Muscle layer of colon (tissue), 2 donors: ENCODE data around the gene HS6ST1.
"Not testable (repeated sequence)": the region's sequence is repeated elsewhere in the genome, so short reads cannot be mapped to it uniquely, and the experiment has no call there.

Experiments
- H3K27ac ChIP-seq: one replicate; pipeline ENCODE4 v1.7.0; 2013; ENCODE audit warnings: low read depth, mild to moderate bottlenecking, low read length, moderate library complexity
- H3K27me3 ChIP-seq, 2 donors: one replicate each; pipeline ENCODE4 v1.7.0; 2013; ENCODE audit warnings: low read length in 2 of 2, mild to moderate bottlenecking in 2 of 2; ENCODE audit not compliant: insufficient read depth in 2 of 2, control insufficient read depth in 1 of 2
- H3K36me3 ChIP-seq: one replicate; pipeline ENCODE4 v1.7.0; 2013; ENCODE audit warnings: mild to moderate bottlenecking, low read length; ENCODE audit not compliant: insufficient read depth
- H3K4me1 ChIP-seq: one replicate; pipeline ENCODE4 v1.7.0; 2013; ENCODE audit warnings: mild to moderate bottlenecking, low read length; ENCODE audit not compliant: insufficient read depth
- H3K4me3 ChIP-seq, 2 donors: one replicate each; pipeline ENCODE4 v1.7.0; 2013; ENCODE audit warnings: low read length in 2 of 2, low read depth in 1 of 2, mild to moderate bottlenecking in 1 of 2, moderate library complexity in 1 of 2
- H3K9ac ChIP-seq: one replicate; pipeline ENCODE4 v1.7.0; 2013; ENCODE audit warnings: low read length
- H3K9me3 ChIP-seq: one replicate; pipeline ENCODE4 v1.7.0; 2013; ENCODE audit warnings: mild to moderate bottlenecking, low read length
- donor health status: abdominal sarcoma.
- donor health status: Adenocarcinoma of cecum.

HS6ST1 gene

DNA sequence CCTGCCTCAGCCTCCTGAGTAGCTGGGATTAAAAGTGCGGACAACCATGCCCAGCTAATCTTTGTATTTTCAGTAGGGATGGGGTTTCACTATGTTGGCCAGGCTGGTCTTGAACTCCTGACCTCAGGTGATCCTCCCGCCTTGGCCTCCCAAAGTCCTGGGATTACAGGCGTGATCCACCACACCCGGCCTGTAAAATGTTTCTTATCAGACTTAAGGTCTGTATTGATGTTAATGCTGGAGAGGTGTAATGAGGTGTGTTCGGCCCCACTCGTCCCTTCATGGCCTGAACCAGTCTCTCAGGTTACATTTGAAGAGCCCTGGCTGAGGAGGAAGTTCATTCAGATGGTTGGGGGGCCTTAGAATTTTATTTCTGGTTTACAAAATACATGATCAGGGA, 66.6 kb downstream of the HS6ST1 start:
- not testable (repeated sequence) for H3K4me1 ChIP-seq, H3K9ac ChIP-seq, H3K27me3 ChIP-seq, H3K9me3 ChIP-seq, H3K36me3 ChIP-seq, H3K27ac ChIP-seq, H3K4me3 ChIP-seq

GRCh38 chr2:128250229-128251025, 68.2 kb downstream of the HS6ST1 start:
- no peaks in the 10 kb centered on the region for H3K36me3 ChIP-seq

DNA sequence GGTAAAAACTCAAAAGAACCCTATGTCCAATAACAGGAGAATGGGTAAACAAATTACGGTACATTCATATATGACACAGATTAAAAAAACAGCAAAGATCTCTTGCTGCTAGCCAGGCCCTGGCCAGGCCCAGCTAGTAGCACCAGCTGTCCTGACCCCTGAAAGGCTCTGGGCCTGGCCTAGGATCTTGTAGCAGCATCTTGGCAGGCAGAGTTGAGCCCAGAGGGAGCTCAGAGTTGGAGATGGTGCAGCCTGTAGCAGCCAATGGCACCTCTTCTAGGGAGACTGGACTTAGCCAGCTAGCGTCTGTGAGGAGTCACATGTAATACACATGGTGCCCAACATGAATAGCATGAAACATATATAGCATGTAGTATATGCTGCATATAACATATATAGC, 69.1 kb downstream of the HS6ST1 start:
- H3K9me3 ChIP-seq = no peaks in the 10 kb centered on the region
- no peak overlapping the region for H3K27ac ChIP-seq

More at GRCh38 chr2:128250229-128251025, 68.2 kb downstream of the HS6ST1 start:
- Histone ChIP-seq H3K9ac (no peak overlapping the region), H3K4me1 (no peaks in the 10 kb centered on the region), H3K27ac (no peak overlapping the region), H3K27me3 (no peaks in the 10 kb centered on the region), H3K4me3 (no peak overlapping the region), H3K9me3 (no peaks in the 10 kb centered on the region)

DNA sequence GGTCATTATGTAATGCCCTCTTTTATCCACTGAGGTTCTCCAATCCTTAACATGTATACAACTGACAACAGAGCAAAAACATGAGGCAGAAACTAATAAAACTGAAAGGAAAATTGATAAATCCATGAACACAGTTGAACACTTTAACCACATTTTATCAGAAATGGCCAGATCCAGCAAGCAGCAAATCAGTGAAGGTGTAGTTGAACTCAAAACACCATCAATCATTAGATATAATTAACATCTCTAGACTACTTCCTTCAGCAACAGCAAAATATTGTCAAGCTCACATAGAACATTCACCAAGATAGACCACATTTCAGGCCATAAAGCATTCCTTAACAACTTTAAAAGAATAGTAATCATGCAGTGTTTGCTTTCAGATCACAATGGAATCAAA, 72.9 kb downstream of the HS6ST1 start:
- Histone ChIP-seq H3K27ac (no peak overlapping the region), H3K4me3 (no peak overlapping the region)

More for the DNA sequence above, 69.1 kb downstream of the HS6ST1 start:
- Histone ChIP-seq H3K9ac (no peak overlapping the region), H3K4me1 (no peaks in the 10 kb centered on the region), H3K27me3 (no peaks in the 10 kb centered on the region), H3K4me3 (no peak overlapping the region), H3K36me3 (no peaks in the 10 kb centered on the region)

GRCh38 chr2:128241896-128242295, 76.8 kb downstream of the HS6ST1 start:
- Histone ChIP-seq H3K9ac (no peak overlapping the region), H3K27ac (no peak overlapping the region), H3K27me3 (no peaks in the 10 kb centered on the region), H3K9me3 (no peaks in the 10 kb centered on the region), H3K4me3 (no peak overlapping the region), H3K36me3 (no peaks in the 10 kb centered on the region), H3K4me1 (peaks cover 7% of the 10 kb centered on the region)

More for the DNA sequence above, 72.9 kb downstream of the HS6ST1 start:
- H3K36me3 ChIP-seq = no peaks in the 10 kb centered on the region
- H3K27me3 ChIP-seq = no peaks in the 10 kb centered on the region
- H3K9me3 ChIP-seq = no peaks in the 10 kb centered on the region
- no peaks in the 10 kb centered on the region for H3K4me1 ChIP-seq
- H3K9ac ChIP-seq = no peak overlapping the region

GRCh38 chr2:128237911-128238697, 80.6 kb downstream of the HS6ST1 start:
- Histone ChIP-seq H3K4me1 (peaks cover 19% of the 10 kb centered on the region), H3K4me3 (no peak overlapping the region), H3K27ac (no peak overlapping the region), H3K9me3 (no peaks in the 10 kb centered on the region), H3K27me3 (no peaks in the 10 kb centered on the region), H3K36me3 (no peaks in the 10 kb centered on the region), H3K9ac (no peak overlapping the region)

DNA sequence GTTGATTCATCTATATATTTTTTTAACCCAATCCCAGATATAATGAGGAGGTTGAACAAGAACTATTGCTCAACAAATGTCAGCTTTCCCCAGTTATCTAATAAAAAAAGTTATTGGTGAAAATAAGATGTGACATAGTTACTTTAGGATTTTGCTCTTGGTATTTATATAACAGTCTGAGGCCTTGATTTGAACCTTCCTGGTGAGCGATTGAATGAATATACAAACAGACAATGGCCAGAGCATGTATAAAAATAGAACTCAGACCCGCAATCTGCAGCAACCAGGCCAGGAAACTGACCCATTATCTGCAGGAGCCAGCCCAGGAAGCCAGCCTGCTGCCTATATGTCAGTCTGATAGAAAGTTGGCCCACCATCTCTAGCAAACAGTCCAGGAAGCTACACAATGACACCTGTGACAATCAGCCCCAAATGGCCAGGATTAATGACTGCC, 81.6 kb downstream of the HS6ST1 start:
- peaks cover 19% of the 10 kb centered on the region for H3K4me1 ChIP-seq
- no peaks in the 10 kb centered on the region for H3K27me3 ChIP-seq
- no peak overlapping the region for H3K9ac ChIP-seq
- peak overlapping the region; percentile 55 for H3K27ac ChIP-seq
- no peaks in the 10 kb centered on the region for H3K9me3 ChIP-seq
- no peaks in the 10 kb centered on the region for H3K36me3 ChIP-seq
- no peak overlapping the region for H3K4me3 ChIP-seq

DNA sequence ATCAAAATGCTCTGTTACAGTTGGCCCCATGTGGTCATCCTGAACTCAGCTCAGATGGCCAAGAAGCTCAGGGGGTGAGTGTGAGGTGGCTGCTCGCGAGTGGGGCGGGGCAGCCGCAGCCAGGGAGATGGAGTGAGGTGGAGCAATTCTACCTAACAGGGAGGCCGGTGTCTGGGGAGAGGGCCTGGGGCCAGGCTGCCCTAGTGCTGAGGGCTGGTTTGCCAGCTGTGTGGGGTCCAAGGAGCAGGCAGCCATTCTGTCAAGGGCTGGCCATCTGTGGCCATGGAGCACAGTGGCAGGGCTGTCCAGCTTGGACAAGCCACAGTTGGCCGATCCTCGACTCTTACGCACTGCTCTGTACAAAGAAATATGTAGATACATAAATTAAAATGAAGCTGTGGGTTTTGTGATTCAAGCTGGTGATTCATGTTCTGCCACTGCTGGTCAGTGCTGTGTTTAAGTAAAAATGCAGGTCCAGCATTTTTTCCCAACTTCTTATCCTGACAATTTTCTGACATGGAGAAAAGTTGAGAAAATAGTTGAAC, 82.1 kb downstream of the HS6ST1 start:
- H3K36me3 ChIP-seq = no peaks in the 10 kb centered on the region
- H3K4me3 ChIP-seq = no peak overlapping the region
- H3K9ac ChIP-seq = no peak overlapping the region
- peaks cover 19% of the 10 kb centered on the region for H3K4me1 ChIP-seq
- no peaks in the 10 kb centered on the region for H3K9me3 ChIP-seq
- H3K27ac ChIP-seq = peak overlapping the region; percentile 55
- no peaks in the 10 kb centered on the region for H3K27me3 ChIP-seq

DNA sequence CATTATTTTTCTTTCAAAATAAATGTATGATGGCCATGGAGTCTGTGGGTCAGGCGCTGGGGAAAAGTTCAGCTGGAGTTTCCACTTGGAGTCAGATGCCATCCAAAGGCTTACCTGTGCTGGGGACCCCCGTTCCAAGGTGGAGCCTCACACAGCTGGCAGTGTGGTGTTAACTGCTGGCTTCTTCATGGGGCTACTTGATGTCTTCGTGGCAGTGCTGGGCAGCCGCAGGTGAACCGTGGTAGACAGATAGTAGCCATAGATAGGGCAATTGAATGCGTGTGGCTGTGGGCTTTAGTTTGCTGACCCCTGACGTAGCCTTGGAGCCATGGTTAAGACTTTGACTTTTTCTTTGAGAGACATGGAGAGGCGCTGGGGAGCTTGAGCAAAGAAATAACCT, 83.1 kb downstream of the HS6ST1 start:
- no peaks in the 10 kb centered on the region for H3K27me3 ChIP-seq
- no peaks in the 10 kb centered on the region for H3K36me3 ChIP-seq
- H3K4me1 ChIP-seq = peaks cover 19% of the 10 kb centered on the region
- no peak overlapping the region for H3K27ac ChIP-seq
- H3K4me3 ChIP-seq = no peak overlapping the region
- H3K9me3 ChIP-seq = no peaks in the 10 kb centered on the region
- no peak overlapping the region for H3K9ac ChIP-seq

DNA sequence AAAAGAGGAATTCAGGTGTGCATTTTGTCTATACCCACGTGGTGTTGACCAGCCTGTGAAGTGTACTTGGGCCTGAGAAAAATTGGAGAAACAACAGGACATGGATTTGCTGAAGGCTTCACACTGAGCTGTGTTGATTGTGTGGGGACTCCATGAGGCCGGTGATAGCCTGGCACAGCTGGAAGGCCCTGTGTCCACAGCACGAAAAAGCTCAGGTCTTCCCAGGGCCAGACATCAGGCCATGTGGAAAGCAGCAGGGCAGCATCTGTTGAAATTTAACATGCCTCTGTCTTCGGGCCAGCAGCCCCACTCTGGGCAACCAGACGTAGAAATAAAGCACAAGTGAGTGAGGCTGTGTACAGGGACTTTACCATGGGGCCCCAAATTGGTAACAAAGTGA, 84.1 kb downstream of the HS6ST1 start:
- Histone ChIP-seq H3K27me3 (no peaks in the 10 kb centered on the region), H3K4me3 (no peak overlapping the region), H3K36me3 (no peaks in the 10 kb centered on the region), H3K27ac (no peak overlapping the region), H3K4me1 (peaks cover 19% of the 10 kb centered on the region), H3K9ac (no peak overlapping the region), H3K9me3 (no peaks in the 10 kb centered on the region)

- H3K9me3 ChIP-seq = no peaks in the 10 kb centered on the region
- H3K27me3 ChIP-seq = no peaks in the 10 kb centered on the region
- peaks cover 19% of the 10 kb centered on the region for H3K4me1 ChIP-seq
- peak overlapping the region; percentile 66 for H3K27ac ChIP-seq
- H3K9ac ChIP-seq = no peak overlapping the region
- peak overlapping the region; percentile 59 to 74 for H3K4me3 ChIP-seq
- no peaks in the 10 kb centered on the region for H3K36me3 ChIP-seq
These were observed 84.8 kb downstream of the HS6ST1 start for GRCh38 chr2:128233790-128234395.
